ENCODE measurements around the gene SCRN1.
A peak's percentile ranks its signal among the peaks of the same experiment; 100 is the strongest.

DNA sequence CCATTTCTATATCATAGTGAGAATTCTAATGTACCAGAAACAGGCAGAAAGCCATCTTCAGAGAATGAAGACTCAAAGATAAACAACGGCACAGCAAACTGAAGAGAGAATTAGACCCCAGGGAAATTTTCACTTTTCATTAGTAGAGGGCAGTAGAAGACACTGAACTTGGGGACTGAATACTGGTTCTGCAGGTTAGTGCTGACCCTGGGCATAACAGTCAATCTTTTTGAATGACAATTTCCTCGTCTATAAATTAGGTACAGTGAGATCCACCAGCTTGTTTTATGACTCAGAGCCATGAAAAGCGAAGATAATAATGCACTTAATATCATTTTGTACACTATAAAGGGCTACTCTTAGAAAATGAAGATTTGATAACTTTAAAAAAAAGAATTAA lies 23.2 kb upstream of the SCRN1 start:
- TF ChIP-seq CTCF (IDR thresholded peaks at IDR 0.05) (peak in 1 of 7 experiments; percentile 16), POLR2A (IDR thresholded peaks at IDR 0.05) (no peak)
